T-helper 2 cell (primary cell): ENCODE data around the gene NUDT4B.
"Not testable (repeated sequence)": the region's sequence is repeated elsewhere in the genome, so short reads cannot be mapped to it uniquely, and the experiment has no call there.

Source experiments
- DNase-seq, 5 experiments: peaks; one replicate each; pipeline versions ENCODE4 v3.0.0 to v3.0.0-alpha.2; 2012 to 2022
- total RNA-seq, 2 donors: gene quantifications; one replicate each; lab custom pipeline; 2026; lab: John Stamatoyannopoulos, UW

Gene NUDT4B
- 0 reads per million in 2 donors for total RNA-seq

GRCh38 chr1:148748563-148749334 lies at the start of gene NUDT4B:
NUDT4B (plus strand) TSS chr1:148748774; CDS start chr1:148748953, 179 bp downstream.
- DNase-seq: not testable (repeated sequence)

GRCh38 chr1:148699357-148699756 lies 49.2 kb upstream of the NUDT4B start:
- DNase-seq: not testable (repeated sequence)

GRCh38 chr1:148702242-148702641 lies 46.3 kb upstream of the NUDT4B start:
- DNase-seq: not testable (repeated sequence)

- DNase-seq: not testable (repeated sequence)
Observed at GRCh38 chr1:148703973-148704591, 44.5 kb upstream of the NUDT4B start.

GRCh38 chr1:148705316-148705948 lies 43.1 kb upstream of the NUDT4B start:
- DNase-seq: not testable (repeated sequence)

- DNase-seq: not testable (repeated sequence)
Observed at GRCh38 chr1:148708779-148709333, 39.7 kb upstream of the NUDT4B start.

- DNase-seq: not testable (repeated sequence)
Observed at GRCh38 chr1:148710772-148711523, 37.6 kb upstream of the NUDT4B start.

GRCh38 chr1:148712353-148712752 lies 36.2 kb upstream of the NUDT4B start:
- not testable (repeated sequence) for DNase-seq

GRCh38 chr1:148715518-148715917 lies 33.1 kb upstream of the NUDT4B start:
- not testable (repeated sequence) for DNase-seq

GRCh38 chr1:148716966-148717520 lies 31.5 kb upstream of the NUDT4B start:
- not testable (repeated sequence) for DNase-seq

GRCh38 chr1:148720918-148721317 lies 27.7 kb upstream of the NUDT4B start:
- not testable (repeated sequence) for DNase-seq

- not testable (repeated sequence) for DNase-seq
Observed at GRCh38 chr1:148722758-148723157, 25.8 kb upstream of the NUDT4B start.

- DNase-seq: not testable (repeated sequence)
Observed at GRCh38 chr1:148723515-148723914, 25.1 kb upstream of the NUDT4B start.

GRCh38 chr1:148724872-148725271 lies 23.7 kb upstream of the NUDT4B start:
- not testable (repeated sequence) for DNase-seq

GRCh38 chr1:148727862-148728261 lies 20.7 kb upstream of the NUDT4B start:
- DNase-seq: not testable (repeated sequence)

- not testable (repeated sequence) for DNase-seq
Observed at GRCh38 chr1:148729128-148729527, 19.4 kb upstream of the NUDT4B start.

- DNase-seq: not testable (repeated sequence)
Observed at GRCh38 chr1:148729541-148729940, 19.0 kb upstream of the NUDT4B start.

GRCh38 chr1:148732277-148732676 lies 16.3 kb upstream of the NUDT4B start:
- not testable (repeated sequence) for DNase-seq

- DNase-seq: not testable (repeated sequence)
Observed at GRCh38 chr1:148733585-148734310, 14.8 kb upstream of the NUDT4B start.

- not testable (repeated sequence) for DNase-seq
Observed at GRCh38 chr1:148734311-148734662, 14.3 kb upstream of the NUDT4B start.

GRCh38 chr1:148735538-148735937 lies 13.0 kb upstream of the NUDT4B start:
- DNase-seq: not testable (repeated sequence)
